HTR-8/SVneo (cell line): ENCODE measurements around the gene ITLN1.
A peak's percentile ranks its signal among the peaks of the same experiment; 100 is the strongest.

Experiments
- DNase-seq: peaks from one replicate; pipeline ENCODE4 v3.0.0; 2011; ENCODE audit warnings: low spot score, mixed read lengths; ENCODE audit not compliant: insufficient read length
- FAIRE-seq: peaks from 2 replicates; lab custom pipeline; 2011; peaks lifted over from hg19 to GRCh38; lab: Jason Lieb, UNC

ITLN1 gene

DNA sequence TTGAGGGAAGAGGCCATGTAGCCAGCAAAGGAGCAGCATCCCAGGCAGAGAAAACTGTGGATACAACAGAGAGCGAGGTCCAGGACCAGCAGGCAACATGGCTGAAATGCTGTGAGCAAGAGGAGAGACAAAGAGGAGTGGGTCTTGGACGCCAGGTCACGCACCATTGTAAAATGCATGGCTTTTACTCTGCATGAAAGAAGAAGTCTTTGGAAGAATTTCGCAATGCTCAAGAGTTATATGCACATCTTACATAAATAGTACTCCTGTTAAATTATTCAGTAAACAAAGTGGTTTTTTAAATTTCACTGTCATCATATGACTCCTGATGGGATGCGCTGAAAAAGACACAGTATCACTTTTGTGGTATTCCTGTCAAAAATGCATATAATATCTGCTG lies 25.8 kb downstream of the ITLN1 start:
- no peak for FAIRE-seq
- DNase-seq = no peak

DNA sequence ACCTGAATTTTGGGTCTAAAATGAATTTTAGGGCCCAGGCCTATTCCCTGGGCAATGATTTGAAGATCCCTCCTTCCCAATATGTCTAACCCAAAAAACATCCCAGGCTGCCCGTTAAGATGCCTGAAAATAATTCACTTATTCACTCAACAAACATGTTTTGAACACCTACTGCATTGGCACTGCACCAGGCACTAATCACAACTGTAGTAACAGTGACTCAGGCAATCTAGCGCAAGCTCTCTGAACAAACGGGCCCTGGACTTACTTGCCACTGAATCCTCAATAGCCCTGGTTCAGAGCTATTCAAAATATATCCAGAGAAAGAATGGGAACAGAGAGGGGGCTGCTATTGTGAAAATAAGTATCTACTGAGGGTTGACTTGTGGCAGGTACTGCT lies 26.5 kb downstream of the ITLN1 start:
- FAIRE-seq = no peak
- no peak for DNase-seq

DNA sequence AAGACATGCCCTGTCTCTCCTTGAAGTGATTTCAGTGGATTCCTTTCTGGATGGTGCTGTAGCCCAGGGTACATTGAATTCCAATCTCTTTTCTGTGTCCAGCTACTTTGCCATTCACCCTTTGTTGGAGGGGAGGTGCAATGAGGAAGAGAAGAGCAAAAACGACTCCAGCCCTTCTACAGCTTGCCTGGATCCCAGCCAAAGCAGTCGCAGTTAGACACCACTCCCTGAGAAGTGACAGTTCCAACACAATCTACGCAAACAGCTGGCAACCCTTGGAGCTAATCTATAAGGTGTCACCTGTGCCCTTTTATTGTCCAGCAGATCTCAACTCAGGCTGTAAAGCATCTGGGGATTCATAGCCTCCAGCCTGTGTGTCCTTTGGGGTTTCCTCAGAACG lies 26.9 kb downstream of the ITLN1 start:
- FAIRE-seq (no peak), DNase-seq (no peak)

DNA sequence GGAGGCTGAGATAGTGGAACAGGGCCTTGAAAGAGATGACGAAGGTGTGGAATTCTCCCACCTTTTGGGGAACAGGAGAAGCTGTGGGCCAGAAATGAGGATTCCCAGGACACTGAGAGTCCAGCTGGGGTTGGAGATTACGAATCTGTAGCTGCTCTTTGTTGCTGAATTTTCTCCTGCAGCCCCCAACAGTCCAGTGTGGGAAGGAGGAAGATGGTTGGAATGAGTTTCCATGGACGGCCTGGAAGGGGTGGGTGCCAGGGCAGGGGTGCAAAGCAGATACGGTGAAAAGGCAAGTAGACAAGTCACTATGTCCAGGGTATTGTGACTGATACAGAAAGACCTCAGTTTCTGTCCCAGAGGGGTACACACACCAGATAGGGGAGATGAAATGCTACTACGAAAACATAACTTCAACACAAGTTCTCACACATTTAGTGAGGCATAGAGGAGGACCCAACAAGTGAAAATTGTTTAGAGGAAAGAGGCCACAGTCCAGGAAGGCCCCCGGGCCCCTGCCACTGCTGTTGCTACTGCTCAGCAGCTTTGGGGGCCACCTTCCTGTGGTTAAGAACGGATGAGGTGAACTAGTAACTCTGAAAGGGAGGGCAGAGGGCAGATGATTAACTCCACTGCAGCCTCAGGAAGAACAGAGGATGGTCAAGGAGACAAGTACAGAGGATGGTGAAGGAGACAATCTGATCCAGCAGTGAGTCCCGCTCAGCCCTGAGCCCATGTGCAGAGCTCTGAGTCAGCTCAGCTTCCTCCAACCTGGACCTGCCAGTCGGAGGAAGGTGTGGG lies 29.6 kb downstream of the ITLN1 start:
- no peak for DNase-seq
- no peak for FAIRE-seq

DNA sequence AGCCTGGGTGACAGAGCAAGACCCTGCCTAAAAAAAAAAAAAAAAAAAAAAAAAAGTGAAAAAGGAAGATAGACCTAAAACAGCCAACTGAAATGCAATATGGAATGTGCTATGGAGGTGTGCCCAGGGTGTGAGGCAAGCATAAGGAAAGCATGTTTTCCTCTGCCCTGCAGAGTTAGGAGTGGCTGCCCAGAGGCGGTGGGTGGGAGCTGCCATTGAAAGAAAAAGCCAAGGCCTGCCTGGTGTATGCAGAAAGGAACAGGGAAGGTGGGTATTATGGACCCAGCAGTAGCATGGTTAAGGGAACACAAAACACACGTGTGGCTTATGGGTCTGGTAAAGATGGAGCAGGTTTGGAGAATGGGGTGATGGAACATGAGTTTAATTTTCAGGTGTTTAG lies 31.2 kb downstream of the ITLN1 start:
- FAIRE-seq (no peak), DNase-seq (no peak)

DNA sequence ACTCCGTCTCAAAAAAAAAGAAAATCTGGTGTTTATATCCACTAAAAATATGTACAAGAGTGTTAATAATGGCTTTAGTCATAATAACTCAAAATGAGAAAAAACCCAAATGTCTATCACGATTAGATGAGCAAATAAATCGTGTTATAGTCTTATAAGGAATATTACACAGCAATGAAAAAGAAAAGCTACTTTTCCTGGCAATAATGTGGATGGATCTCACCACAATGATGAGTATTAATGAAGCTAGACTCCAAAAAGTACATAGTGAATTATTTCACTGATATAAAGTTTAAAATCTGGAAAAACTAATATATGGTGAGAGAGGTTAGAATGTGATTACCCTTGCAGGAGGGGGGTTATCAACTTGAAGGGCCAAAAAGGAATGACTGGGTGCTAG lies 32.0 kb downstream of the ITLN1 start:
- no peak for FAIRE-seq
- no peak for DNase-seq

DNA sequence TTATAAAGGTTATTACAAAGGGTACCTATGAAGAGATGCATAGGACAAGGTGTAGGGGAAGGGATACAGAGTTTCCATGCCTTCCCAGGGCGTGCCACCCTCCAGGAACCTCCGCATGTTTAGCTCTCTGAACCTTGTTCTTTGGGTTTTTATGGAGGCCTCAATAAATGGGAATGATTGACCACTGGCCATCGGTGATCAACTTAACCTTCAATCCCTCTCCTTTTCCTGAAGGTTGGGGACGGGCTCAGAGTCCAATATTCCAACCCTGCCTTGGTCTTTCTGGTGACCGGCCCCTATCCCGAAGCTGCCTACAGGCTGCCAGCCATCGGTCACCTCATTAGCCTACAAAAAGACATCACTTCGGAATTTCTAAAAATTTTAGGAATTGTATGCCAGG lies 34.0 kb downstream of the ITLN1 start:
- FAIRE-seq (no peak), DNase-seq (no peak)

DNA sequence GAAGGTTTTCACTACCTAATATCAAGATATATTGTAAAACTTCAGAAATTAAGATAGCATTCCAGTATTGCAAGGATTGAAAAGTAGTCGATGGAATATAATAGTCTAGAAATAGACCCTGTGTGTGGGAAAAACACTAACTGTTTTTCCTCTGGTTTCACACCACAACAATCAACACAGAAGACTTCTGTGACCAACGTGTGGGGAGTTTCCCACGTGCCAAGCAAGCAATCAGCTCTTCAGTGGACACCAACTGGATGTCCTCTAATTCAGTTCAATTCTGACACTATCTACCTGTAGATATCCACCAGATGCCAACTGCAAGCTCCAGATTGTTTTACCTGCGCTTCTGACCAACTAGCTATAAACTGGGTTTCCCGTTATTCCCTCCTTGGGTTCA lies 34.4 kb downstream of the ITLN1 start:
- FAIRE-seq = no peak
- DNase-seq = no peak

DNA sequence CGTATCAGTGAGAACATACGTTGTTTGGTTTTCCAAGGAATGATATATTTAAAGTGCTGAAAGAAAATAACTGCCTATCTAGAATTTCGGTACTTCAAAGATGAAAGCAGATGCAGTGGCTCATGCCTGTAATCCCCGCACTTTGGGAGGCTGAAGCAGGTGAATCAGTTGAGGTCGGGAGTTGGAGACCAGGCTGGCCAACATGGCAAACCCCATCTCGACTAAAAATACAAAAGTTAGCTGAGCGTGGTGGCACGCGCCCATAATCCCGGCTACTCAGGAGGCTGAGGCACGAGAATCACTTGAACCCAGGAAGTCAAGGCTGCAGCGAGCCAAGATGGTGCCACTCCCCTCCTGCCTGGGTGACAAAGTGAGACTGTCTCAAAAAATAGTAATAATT lies 38.7 kb downstream of the ITLN1 start:
- FAIRE-seq (no peak), DNase-seq (no peak)

DNA sequence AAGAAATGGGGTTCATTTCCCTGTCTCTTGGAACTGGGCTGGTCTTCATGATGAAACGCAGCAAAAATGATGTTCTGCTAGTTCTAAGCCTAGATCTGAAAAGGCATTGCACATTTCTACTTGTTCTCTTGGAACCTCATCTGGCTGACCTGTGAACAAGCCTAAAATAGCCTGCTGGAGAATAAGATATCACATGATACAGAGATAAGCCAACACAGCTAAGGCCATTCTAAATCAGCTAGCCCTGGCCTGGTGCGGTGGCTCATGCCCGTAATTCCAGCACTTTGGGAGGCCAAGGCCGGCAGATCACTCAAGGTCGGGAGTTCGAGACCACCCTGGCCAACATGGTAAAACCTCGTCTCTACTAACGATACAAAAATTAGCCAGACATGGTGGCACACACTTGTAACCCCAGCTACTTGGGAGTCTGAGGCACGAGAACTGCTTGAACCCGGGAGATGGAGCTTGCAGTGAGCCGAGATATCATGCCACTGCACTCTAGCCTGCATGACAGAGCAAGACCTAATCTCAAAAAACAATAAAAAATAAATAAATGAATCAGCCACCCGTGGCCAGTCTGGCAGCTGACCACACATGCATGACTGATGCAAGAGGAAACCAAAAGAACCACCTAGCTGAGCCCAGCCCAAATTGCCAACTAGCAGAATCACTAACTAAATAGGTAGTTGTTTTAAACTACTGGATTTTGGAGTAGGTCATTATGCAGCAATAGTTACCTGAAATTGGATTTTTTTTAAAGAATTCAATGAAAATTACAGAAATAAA lies 40.3 kb downstream of the ITLN1 start:
- FAIRE-seq (no peak), DNase-seq (no peak)

DNA sequence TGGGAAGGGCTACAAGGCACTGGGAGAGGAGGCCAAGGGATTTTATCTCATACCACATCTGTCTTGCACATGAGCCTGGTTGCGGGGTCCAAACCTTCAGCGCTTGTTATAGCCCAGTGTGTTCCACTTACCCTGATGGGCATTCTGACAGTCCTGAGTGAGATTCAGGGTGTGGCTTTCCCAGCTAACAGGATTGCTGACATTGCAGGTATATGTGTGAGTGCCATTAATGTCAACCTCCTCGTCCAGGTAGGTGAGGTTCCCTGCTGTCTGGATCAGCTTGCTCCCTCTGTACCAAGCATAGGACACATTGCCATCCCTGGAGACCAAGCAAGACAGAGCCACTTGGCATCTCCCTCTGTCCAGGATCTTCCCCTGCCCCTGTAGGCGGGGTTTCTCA lies 43.9 kb downstream of the ITLN1 start:
- DNase-seq (no peak), FAIRE-seq (no peak)

DNA sequence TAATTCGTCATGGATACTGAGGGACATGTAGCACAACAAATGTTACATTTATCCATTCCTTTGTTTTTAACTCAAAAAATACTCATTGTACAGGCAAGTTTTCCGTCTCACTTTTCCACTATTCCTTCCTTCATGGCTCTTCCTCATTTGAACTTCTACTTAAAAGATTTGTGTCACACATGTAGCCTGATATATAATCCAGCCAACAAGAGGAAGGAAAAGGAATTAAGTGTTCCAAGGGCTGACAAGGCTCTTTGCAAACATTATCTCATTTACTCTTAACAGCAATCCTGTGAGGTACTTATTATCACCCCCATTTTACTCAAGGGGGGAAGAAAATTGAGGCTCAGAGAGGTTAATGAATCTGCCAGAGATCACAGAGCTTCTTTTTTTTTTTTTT lies 45.2 kb downstream of the ITLN1 start:
- DNase-seq (no peak), FAIRE-seq (no peak)

DNA sequence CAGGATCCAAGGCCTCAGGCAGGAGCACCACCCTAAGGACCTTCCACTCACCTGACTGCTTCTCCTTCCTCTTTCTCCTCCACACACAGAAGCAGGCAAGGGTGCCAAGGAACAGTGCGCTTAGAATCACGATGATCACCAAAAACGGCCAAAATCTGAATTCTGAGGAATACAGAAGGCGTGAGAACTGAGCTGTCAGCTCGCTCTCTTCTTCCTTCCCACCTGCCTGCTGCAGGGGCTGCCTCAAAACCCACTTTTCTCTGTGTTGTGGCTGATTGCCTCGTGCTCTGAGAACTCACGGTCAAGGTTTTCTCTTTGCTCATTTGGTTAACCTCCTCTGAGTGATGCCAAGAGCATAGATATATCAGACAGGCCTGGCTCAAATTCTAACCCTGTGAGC lies 46.1 kb downstream of the ITLN1 start:
- FAIRE-seq (no peak), DNase-seq (no peak)

DNA sequence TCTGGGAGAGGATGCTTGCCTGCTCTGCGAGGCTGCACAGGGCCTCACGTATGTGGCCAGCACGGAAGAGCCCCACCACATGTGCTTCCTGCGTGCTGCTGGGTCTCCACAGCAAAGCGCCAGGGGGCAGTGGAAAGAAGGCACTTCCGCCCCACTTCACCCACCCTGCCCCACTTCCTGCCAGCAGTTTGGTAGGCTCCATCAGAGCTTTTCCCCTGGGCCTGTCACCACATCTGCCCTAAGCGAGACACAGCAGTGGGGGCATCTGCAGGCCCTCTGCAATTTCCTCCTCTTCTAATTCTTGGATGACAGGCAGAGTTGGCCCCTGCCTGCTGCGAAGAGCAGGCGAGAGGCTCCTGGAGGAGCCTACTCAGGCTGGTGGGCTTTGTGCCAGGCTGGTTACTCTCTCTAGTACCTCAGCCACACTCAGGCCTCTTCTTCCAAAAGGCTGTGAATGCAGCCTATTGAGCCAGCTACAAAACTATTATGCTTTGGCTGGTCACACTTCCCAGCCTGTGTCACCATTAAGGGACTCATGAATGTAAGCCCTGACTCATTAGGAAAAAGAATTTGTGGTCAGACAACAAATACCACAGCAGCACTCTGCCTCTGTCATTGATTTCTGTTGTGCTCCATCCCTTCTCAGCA lies 47.3 kb downstream of the ITLN1 start:
- FAIRE-seq = no peak
- no peak for DNase-seq

DNA sequence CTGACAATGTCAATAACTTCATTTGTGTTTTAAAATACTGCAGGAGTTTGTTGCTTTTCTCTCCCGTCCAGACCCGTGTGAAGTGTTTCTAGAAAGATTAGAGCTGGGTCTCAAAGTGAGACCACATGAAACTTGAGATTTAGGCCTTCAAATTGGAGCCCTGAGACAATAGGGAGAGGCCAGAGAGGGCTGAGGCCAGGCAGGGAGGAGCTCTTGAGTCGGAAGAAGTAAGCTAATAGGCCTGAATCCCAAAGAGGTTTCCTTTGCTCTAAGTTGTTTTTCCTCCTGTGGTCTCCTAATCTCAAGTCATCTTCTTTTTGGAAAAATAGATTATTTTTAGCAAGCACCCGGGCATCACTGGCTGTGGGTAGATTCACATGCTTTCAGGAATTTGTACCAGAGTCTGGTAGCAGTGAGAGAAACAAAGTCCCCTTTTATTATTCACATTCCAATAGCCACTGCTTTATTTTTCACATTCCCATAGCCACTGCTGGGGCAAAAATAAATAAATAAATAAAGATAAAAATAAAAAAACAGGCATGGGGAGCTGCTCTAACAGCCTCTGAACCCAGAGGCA lies 47.9 kb downstream of the ITLN1 start:
- FAIRE-seq = no peak
- no peak for DNase-seq

DNA sequence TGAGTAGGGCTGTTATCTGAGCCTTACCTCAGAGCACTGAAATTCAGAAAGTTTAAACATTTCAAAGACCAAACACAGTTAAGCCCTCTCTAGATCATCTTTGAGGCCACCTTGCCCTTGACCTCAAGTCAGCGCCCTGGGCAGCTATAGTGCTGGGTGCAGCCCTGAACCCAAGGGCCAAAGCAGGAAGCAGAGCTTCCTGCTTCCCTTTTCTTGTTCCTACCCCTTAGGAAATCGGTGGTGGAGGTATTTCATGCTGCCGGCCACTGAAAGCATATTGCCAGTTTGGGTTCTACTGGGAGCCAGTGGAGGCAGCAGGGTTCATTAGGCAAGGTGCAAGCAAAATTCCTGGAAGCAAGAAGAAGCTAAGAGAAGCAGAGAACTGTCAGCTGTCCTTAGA lies 48.4 kb downstream of the ITLN1 start:
- FAIRE-seq (no peak), DNase-seq (no peak)

DNA sequence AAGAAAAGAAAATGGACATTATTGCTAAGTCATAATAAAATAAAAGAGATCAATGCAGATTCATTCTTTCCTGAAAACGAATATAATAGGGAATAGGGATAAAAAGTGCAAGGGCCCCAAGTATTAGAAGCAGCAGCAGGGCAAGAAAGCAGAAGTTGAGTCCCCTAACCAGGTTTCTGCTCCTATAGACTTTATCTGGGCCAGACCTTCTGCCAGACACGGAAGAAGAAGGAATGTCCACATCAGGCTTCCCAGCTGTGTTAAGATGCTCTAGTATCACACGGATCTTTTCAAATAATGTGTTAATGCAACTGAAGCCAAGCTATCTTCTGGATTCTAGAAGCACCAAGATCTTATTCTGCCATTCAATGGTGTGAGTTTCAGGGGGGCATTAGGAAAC lies 49.2 kb downstream of the ITLN1 start:
- no peak for DNase-seq
- FAIRE-seq = no peak

DNA sequence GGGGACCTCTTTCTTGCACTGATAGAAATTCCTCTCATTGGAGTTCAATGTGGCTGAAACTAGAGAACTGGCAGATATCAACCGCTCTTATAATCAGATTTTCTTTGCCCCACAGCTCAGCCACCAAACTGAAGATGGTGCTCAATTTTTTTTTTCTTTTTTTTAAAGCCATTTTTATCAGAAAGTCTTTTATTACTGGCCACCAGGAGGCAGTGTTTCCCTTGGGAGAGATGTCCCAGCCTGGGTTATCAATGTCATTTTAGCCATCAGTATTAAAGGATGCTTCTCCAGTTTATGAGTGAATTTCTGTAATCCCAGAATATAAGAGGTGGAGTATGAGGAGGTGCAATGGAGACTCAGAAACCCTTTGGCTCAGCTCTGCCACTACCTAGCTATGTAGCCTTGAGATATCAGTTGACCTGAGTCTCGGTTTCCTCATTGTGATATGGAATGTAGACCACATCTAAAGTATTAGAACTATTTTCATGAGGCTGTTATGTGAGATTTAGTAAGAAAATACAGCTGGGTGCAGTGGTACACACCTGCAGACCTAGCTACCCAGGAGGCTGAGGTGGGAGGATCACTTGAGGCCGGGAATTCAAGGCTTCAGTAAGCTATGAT lies 49.9 kb downstream of the ITLN1 start:
- DNase-seq = peak; percentile 23
- FAIRE-seq = no peak

DNA sequence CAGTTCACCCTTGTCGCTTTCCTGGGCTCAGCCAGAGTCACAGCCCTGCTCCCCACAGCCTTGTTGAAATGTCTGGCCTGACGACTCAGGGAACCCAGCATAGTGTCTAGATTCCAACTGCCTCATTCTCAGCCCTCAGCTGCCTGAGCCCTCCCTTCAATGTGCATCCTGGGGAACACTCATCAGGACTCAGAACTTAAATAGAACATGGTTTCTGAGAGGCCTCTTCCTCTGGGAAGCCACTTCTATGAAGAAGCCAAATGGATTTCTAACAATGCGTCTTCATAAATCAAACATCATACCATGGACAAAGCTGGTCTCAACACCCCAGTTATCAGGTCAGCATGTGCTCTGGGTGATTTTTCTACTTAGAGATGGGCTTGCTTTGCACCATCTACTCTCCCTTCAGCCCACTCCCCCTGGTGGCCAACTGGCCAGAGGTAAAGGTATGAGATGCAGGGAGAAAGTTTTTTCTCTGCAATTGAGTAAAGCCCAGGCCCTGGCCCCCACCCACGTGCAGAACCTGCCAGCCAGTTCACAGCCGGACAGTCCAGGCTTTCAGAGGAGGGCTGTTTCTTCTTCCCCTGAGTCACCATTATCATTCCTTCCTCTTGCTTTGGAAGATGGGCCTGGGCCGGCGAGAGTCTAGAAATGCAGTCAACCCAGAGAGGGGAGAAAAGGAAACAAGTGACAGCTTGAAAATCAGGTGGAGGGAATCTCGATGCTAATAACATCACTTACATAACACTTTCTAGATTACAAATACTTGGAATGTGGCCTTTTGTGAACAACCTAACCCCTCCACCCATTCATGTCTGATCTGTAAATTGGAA lies 54.4 kb downstream of the ITLN1 start:
- DNase-seq = peak; percentile 23
- FAIRE-seq = no peak

DNA sequence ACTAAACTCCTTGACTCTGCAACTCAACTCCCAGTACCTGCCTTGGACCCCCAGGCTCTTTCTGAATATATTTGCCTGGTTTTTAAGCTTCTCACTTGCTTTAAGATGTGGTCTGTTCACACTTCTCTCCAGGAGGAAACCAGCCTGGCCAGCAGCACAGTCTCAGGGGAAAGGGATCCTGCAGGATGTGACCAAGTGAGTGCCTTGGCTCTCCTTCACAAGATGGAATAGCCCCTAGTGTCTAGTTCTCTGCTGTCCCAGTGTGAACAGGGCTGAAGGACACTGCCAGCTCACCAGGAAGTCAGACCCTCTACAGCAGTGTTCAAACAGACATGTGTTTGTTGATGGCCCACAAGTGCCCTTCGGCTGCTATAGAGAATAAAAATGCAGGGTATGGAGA lies 55.2 kb downstream of the ITLN1 start:
- DNase-seq = no peak
- no peak for FAIRE-seq
